SK-N-SH (cell line): ENCODE measurements around the gene MYO1D. TPM values are rescaled to one million over a fixed set of nuclear protein-coding genes. Genes with fewer than 3 reads are reported as not detected.

Source experiments
- CTCF ChIA-PET: fragments of 300-600, 350-600 bp; formaldehyde crosslinking; extraction: SDS; loops from one replicate; lab custom pipeline; 2021; lab: Yijun Ruan, JAX
- POLR2A ChIA-PET: fragments of 350-600 bp; sonication (Branson Sonifier 250); formaldehyde crosslinking; extraction: SDS; loops from one replicate; lab custom pipeline; 2020; ENCODE audit warnings: antibody characterized with exemption, inconsistent platforms; lab: Yijun Ruan, JAX
- DNase-seq: peaks from one replicate; pipeline ENCODE4 v3.0.0; 2012
- H2AFZ ChIP-seq: fragments of 200-600 bp; sonication (generic); 2 replicates; pipeline ENCODE4 v1.8.1; 2016; ENCODE audit warnings: antibody characterized with exemption, mild to moderate bottlenecking, low read depth
- H3F3A ChIP-seq: fragments of 200-600 bp; sonication (generic); replicated peaks from 2 replicates; pipeline ENCODE3; 2016; ENCODE audit warnings: antibody characterized with exemption, mild to moderate bottlenecking; ENCODE audit not compliant: insufficient read depth
- H3K27ac ChIP-seq, 2 experiments: fragments of 200-500 bp in 1 of 2; fragments of 200-600 bp in 1 of 2; sonication (Bioruptor generic) in 1 of 2; sonication (generic), shearing (Covaris generic) in 1 of 2; 2 replicates each; pipeline versions ENCODE4 v1.5.1 to v1.6.1; 2014 to 2016; ENCODE audit warnings: low read depth in 2 of 2, inconsistent platforms in 1 of 2, low read length in 1 of 2, mild to moderate bottlenecking in 1 of 2, mixed read lengths in 1 of 2
- H3K27me3 ChIP-seq: fragments of 200-600 bp; sonication (generic), shearing (Covaris generic); 2 replicates; pipeline ENCODE4 v1.6.1; 2016; ENCODE audit warnings: mixed run types; ENCODE audit not compliant: insufficient read depth
- H3K36me3 ChIP-seq, 2 experiments: fragments of 200-500 bp in 1 of 2; fragments of 200-600 bp in 1 of 2; sonication (Bioruptor generic) in 1 of 2; sonication (generic) in 1 of 2; replicated peaks in 1 of 2; 2 replicates each; pipeline versions ENCODE3 to v1.5.1; 2014 to 2016; ENCODE audit warnings: low read length in 1 of 2, mild to moderate bottlenecking in 1 of 2; ENCODE audit not compliant: insufficient read depth in 2 of 2, control insufficient read depth in 1 of 2
- H3K4me1 ChIP-seq, 2 experiments: fragments of 200-500 bp in 1 of 2; fragments of 200-600 bp in 1 of 2; sonication (Bioruptor generic) in 1 of 2; sonication (generic), shearing (Covaris generic) in 1 of 2; 2 replicates each; pipeline versions ENCODE4 v1.5.1 to v1.6.1; 2014 to 2016; ENCODE audit warnings: low read depth in 1 of 2, low read length in 1 of 2, mixed run types in 1 of 2; ENCODE audit not compliant: insufficient read depth in 2 of 2, control insufficient read depth in 1 of 2
- H3K4me2 ChIP-seq: fragments of 200-600 bp; sonication (generic), shearing (Covaris generic); 2 replicates; pipeline ENCODE4 v1.6.1; 2017; ENCODE audit warnings: mixed run types
- H3K4me3 ChIP-seq, 2 experiments: fragments of 200-500 bp in 1 of 2; fragments of 200-600 bp in 1 of 2; sonication (Bioruptor generic) in 1 of 2; sonication (generic), shearing (Covaris generic) in 1 of 2; 2 replicates each; pipeline versions ENCODE4 v1.5.1 to v1.8.1; 2014 to 2016; ENCODE audit warnings: low read depth in 2 of 2, inconsistent platforms in 1 of 2, low read length in 1 of 2, mild to moderate bottlenecking in 1 of 2, mixed read lengths in 1 of 2, moderate library complexity in 1 of 2
- H3K79me2 ChIP-seq: fragments of 200-600 bp; sonication (generic); 2 replicates; pipeline ENCODE4 v1.8.1; 2017; ENCODE audit warnings: mild to moderate bottlenecking; ENCODE audit not compliant: insufficient read depth
- H3K9ac ChIP-seq: fragments of 200-600 bp; sonication (generic); 2 replicates; pipeline ENCODE4 v1.6.1; 2017; ENCODE audit warnings: mixed run types
- H3K9me2 ChIP-seq: fragments of 200-600 bp; sonication (generic); 2 replicates; pipeline ENCODE4 v1.6.1; 2017; ENCODE audit warnings: mixed run types
- H3K9me3 ChIP-seq: fragments of 200-600 bp; sonication (generic); 2 replicates; pipeline ENCODE4 v1.6.1; 2017; ENCODE audit warnings: mixed run types, mild to moderate bottlenecking, moderate library complexity
- H4K20me1 ChIP-seq: fragments of 200-600 bp; sonication (generic); 2 replicates; pipeline ENCODE4 v1.6.1; 2017; ENCODE audit warnings: mild to moderate bottlenecking, mixed run types; ENCODE audit not compliant: insufficient read depth
- CHD2 ChIP-seq: fragments of 150-350 bp; IDR thresholded peaks from 2 replicates; pipeline ENCODE4 v1.6.1; 2018; ENCODE audit warnings: low read length; ENCODE audit not compliant: partially characterized antibody
- FOSL2 ChIP-seq: IDR thresholded peaks from 2 replicates; pipeline ENCODE4 v1.4.0; 2012; ENCODE audit warnings: low read depth, mild to moderate bottlenecking, moderate library complexity, borderline replicate concordance
- FOXJ3 ChIP-seq: sonication (generic); formaldehyde crosslinking; IDR thresholded peaks from 2 replicates; pipeline ENCODE4 v1.5.1; 2020; ENCODE audit warnings: mild to moderate bottlenecking, missing genetic modification reagents
- JUND ChIP-seq: IDR thresholded peaks from 2 replicates; pipeline ENCODE4 v1.4.0; 2012
- MXI1 ChIP-seq: IDR thresholded peaks from 2 replicates; pipeline ENCODE4 v1.6.1; 2012; ENCODE audit warnings: mild to moderate bottlenecking, low read depth, low read length, improper control_type of control experiment
- NFIC ChIP-seq: IDR thresholded peaks from 2 replicates; pipeline ENCODE4 v1.4.0; 2012; ENCODE audit warnings: borderline replicate concordance
- NRF1 ChIP-seq: IDR thresholded peaks from 2 replicates; pipeline ENCODE4 v1.6.1; 2012; ENCODE audit warnings: low read depth, mild to moderate bottlenecking, low read length
- POLR2AphosphoS5 ChIP-seq: IDR thresholded peaks from 2 replicates; pipeline ENCODE4 v1.6.1; 2012; ENCODE audit warnings: low read depth, low read length
- RAD21 ChIP-seq: IDR thresholded peaks from 2 replicates; pipeline ENCODE4 v1.6.1; 2012; ENCODE audit warnings: mild to moderate bottlenecking, low read length
- RFX5 ChIP-seq: IDR thresholded peaks from 2 replicates; pipeline ENCODE4 v1.6.1; 2012; ENCODE audit warnings: mild to moderate bottlenecking, improper control_type of control experiment, low read length
- SMC3 ChIP-seq: IDR thresholded peaks from 2 replicates; pipeline ENCODE4 v1.6.1; 2012; ENCODE audit warnings: low read depth, low read length, improper control_type of control experiment
- TAF1 ChIP-seq: IDR thresholded peaks from 2 replicates; pipeline ENCODE4 v1.6.1; 2012; ENCODE audit warnings: low read depth, mild to moderate bottlenecking, low read length, moderate library complexity, borderline replicate concordance
- YY1 ChIP-seq: IDR thresholded peaks from 2 replicates; pipeline ENCODE4 v1.4.0; 2012; ENCODE audit warnings: low read depth, mild to moderate bottlenecking
- WGBS: methylation state at CpG from one replicate; pipeline ENCODE4 v1.1.6; 2017; ENCODE audit warnings: low lambda C conversion rate; 5-methylcytosine and 5-hydroxymethylcytosine counted together
- polyA plus RNA-seq, 3 experiments: library from polyadenylated mRNA; depleted of rRNA; stranded (reverse); fragments of >200 nt; gene quantifications; 2 replicates each; pipeline ENCODE4 v1.2.3, GENCODE V29; 2012
- TF ChIP-seq, protein P1 (sequence below): fragments of 200-600 bp; sonication (generic); IDR thresholded peaks from 2 replicates; pipeline ENCODE4 v1.6.1; 2017; ENCODE audit warnings: antibody characterized with exemption, mild to moderate bottlenecking, moderate library complexity
- TF ChIP-seq, protein P2 (sequence below): IDR thresholded peaks from 2 replicates; pipeline ENCODE4; 2012
- TF ChIP-seq, protein P3 (sequence below): IDR thresholded peaks from 2 replicates; pipeline ENCODE4 v1.6.1; 2012; ENCODE audit warnings: mild to moderate bottlenecking, low read depth, low read length, moderate library complexity
- TF ChIP-seq, protein P4 (sequence below): fragments of 150-350 bp; IDR thresholded peaks from 2 replicates; pipeline ENCODE4 v1.6.1; 2017; ENCODE audit warnings: antibody characterized with exemption, low read length, low read depth, borderline replicate concordance
- TF ChIP-seq, protein P5 (sequence below): IDR thresholded peaks from 2 replicates; pipeline ENCODE4 v1.4.0; 2012; ENCODE audit warnings: low read depth
- TF ChIP-seq, protein P6 (sequence below): IDR thresholded peaks from 2 replicates; pipeline ENCODE4 v1.4.0; 2012; ENCODE audit warnings: low read depth, borderline replicate concordance

MYO1D gene
- polyA plus RNA-seq, 1 of the 3 experiments (the other 2 are of a cell fraction): 20.4 TPM

DNA sequence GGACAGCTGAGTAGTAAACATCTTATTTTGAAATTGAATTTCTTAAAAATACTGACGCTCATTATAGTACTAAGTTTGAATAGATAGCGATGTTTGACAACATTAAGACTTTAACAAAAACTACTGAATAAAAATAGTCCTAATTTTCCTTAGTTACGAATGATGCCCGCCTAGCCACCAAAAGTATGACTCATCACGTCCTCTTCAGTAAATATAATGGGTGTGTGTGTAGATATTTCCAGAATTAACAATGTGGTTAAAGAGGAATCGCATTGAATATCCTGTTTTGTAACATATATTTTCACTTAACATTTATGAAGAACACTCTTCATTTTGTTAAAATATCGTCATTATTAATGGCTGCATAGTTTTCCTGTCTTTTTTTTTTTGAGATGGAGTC lies 187.6 kb downstream of the MYO1D start (continued):
- no peak for TF ChIP-seq POLR2AphosphoS5
- TF ChIP-seq FOSL2: no peak
- no peak for TF ChIP-seq RFX5
- TF ChIP-seq, protein P1, sequence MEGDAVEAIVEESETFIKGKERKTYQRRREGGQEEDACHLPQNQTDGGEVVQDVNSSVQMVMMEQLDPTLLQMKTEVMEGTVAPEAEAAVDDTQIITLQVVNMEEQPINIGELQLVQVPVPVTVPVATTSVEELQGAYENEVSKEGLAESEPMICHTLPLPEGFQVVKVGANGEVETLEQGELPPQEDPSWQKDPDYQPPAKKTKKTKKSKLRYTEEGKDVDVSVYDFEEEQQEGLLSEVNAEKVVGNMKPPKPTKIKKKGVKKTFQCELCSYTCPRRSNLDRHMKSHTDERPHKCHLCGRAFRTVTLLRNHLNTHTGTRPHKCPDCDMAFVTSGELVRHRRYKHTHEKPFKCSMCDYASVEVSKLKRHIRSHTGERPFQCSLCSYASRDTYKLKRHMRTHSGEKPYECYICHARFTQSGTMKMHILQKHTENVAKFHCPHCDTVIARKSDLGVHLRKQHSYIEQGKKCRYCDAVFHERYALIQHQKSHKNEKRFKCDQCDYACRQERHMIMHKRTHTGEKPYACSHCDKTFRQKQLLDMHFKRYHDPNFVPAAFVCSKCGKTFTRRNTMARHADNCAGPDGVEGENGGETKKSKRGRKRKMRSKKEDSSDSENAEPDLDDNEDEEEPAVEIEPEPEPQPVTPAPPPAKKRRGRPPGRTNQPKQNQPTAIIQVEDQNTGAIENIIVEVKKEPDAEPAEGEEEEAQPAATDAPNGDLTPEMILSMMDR: no peak
- TF ChIP-seq CHD2: no peak
- TF ChIP-seq, all 33 proteins: peak for 0

DNA sequence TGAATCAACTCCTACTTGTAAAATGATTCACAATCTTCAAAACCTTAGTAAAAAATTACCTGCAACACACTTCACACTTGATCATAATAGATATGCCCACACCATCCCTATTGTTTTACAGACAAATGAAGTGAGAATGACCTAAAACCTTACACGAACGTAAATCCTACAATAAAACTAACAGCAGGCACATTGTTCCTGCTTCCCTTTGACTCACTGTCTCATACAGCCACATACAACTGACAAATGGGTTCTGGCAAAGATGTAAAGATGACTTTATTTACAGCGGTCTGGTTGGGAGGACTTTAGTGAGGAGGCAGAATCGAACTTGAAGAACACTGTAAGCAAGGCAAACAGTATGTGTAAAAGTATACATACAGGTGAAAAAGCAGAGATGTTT lies 188.7 kb downstream of the MYO1D start:
- H3K79me2 ChIP-seq: no peaks in the 10 kb centered on the region
- CTCF ChIA-PET: interaction anchor here (1.2 kb wide), 1 partner anchor 30 kb away, joined by 8 read pairs; no protein-coding TSS in a partner anchor
- H3K9ac ChIP-seq: no peak overlapping the region
- H3K4me3 ChIP-seq: no peak overlapping the region
- H2AFZ ChIP-seq: no peak overlapping the region
- TF ChIP-seq MXI1 (no peak), FOSL2 (no peak), RAD21 (no peak), TAF1 (no peak), FOXJ3 (no peak), RFX5 (no peak), NRF1 (no peak), SMC3 (no peak), JUND (no peak), YY1 (no peak), NFIC (no peak)
- TF ChIP-seq, protein P1: no peak
- TF ChIP-seq, protein P2, sequence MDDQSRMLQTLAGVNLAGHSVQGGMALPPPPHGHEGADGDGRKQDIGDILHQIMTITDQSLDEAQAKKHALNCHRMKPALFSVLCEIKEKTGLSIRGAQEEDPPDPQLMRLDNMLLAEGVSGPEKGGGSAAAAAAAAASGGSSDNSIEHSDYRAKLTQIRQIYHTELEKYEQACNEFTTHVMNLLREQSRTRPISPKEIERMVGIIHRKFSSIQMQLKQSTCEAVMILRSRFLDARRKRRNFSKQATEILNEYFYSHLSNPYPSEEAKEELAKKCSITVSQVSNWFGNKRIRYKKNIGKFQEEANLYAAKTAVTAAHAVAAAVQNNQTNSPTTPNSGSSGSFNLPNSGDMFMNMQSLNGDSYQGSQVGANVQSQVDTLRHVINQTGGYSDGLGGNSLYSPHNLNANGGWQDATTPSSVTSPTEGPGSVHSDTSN: no peak
- TF ChIP-seq, protein P3, sequence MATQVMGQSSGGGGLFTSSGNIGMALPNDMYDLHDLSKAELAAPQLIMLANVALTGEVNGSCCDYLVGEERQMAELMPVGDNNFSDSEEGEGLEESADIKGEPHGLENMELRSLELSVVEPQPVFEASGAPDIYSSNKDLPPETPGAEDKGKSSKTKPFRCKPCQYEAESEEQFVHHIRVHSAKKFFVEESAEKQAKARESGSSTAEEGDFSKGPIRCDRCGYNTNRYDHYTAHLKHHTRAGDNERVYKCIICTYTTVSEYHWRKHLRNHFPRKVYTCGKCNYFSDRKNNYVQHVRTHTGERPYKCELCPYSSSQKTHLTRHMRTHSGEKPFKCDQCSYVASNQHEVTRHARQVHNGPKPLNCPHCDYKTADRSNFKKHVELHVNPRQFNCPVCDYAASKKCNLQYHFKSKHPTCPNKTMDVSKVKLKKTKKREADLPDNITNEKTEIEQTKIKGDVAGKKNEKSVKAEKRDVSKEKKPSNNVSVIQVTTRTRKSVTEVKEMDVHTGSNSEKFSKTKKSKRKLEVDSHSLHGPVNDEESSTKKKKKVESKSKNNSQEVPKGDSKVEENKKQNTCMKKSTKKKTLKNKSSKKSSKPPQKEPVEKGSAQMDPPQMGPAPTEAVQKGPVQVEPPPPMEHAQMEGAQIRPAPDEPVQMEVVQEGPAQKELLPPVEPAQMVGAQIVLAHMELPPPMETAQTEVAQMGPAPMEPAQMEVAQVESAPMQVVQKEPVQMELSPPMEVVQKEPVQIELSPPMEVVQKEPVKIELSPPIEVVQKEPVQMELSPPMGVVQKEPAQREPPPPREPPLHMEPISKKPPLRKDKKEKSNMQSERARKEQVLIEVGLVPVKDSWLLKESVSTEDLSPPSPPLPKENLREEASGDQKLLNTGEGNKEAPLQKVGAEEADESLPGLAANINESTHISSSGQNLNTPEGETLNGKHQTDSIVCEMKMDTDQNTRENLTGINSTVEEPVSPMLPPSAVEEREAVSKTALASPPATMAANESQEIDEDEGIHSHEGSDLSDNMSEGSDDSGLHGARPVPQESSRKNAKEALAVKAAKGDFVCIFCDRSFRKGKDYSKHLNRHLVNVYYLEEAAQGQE: no peak
- TF ChIP-seq, protein P4, sequence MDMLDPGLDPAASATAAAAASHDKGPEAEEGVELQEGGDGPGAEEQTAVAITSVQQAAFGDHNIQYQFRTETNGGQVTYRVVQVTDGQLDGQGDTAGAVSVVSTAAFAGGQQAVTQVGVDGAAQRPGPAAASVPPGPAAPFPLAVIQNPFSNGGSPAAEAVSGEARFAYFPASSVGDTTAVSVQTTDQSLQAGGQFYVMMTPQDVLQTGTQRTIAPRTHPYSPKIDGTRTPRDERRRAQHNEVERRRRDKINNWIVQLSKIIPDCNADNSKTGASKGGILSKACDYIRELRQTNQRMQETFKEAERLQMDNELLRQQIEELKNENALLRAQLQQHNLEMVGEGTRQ: no peak
- TF ChIP-seq, protein P5, sequence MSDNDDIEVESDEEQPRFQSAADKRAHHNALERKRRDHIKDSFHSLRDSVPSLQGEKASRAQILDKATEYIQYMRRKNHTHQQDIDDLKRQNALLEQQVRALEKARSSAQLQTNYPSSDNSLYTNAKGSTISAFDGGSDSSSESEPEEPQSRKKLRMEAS: no peak
- TF ChIP-seq, protein P6, sequence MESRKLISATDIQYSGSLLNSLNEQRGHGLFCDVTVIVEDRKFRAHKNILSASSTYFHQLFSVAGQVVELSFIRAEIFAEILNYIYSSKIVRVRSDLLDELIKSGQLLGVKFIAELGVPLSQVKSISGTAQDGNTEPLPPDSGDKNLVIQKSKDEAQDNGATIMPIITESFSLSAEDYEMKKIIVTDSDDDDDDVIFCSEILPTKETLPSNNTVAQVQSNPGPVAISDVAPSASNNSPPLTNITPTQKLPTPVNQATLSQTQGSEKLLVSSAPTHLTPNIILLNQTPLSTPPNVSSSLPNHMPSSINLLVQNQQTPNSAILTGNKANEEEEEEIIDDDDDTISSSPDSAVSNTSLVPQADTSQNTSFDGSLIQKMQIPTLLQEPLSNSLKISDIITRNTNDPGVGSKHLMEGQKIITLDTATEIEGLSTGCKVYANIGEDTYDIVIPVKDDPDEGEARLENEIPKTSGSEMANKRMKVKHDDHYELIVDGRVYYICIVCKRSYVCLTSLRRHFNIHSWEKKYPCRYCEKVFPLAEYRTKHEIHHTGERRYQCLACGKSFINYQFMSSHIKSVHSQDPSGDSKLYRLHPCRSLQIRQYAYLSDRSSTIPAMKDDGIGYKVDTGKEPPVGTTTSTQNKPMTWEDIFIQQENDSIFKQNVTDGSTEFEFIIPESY: no peak
- TF ChIP-seq, all 33 proteins: peak for 0
- H3K9me3 ChIP-seq: no peaks in the 10 kb centered on the region
- no peaks in the 10 kb centered on the region for H3K27me3 ChIP-seq
- H3K4me1 ChIP-seq: no peaks in the 10 kb centered on the region
- H3K36me3 ChIP-seq: no peaks in the 10 kb centered on the region
- H3K27ac ChIP-seq: no peak overlapping the region
- POLR2A ChIA-PET: no interaction called here
- no peak overlapping the region for H3K4me2 ChIP-seq
- no peaks in the 10 kb centered on the region for H4K20me1 ChIP-seq
- DNase-seq: no peak
- H3F3A ChIP-seq: no peaks in the 10 kb centered on the region
- WGBS: 81% methylated on average over 4 of the region's 4 CpGs
- no peaks in the 10 kb centered on the region for H3K9me2 ChIP-seq
